GM19035 (cell line): ENCODE measurements around the gene HSPA4.

Source experiments
- ATAC-seq: cut with Tn5 transposase; IDR thresholded peaks from one replicate; pipeline ENCODE4 v1.9.1; 2021; ENCODE audit not compliant: unreplicated experiment

HSPA4 gene

GRCh38 chr5:133154274-133155075, 102.7 kb downstream of the HSPA4 start:
- ATAC-seq, result no peak

GRCh38 chr5:133155326-133155969, 103.6 kb downstream of the HSPA4 start:
- no peak for ATAC-seq
